Small intestine (tissue), 7 donors: ENCODE results near the gene LACRT. TPM values are rescaled to one million over a fixed set of nuclear protein-coding genes. Genes with fewer than 3 reads are reported as not detected.

Experiments
- DNase-seq, 2 donors: peaks; one replicate each; pipeline versions ENCODE4 v3.0.0 to v3.0.0-alpha.2; 2013
- FAIRE-seq: peaks from 2 replicates; lab custom pipeline; 2012; peaks lifted over from hg19 to GRCh38; lab: Jason Lieb, UNC
- H3K27ac ChIP-seq, 3 donors: one replicate each; pipeline ENCODE4 v1.5.1; 2013; ENCODE audit warnings: low read length in 2 of 3, mild to moderate bottlenecking in 2 of 3, control low read depth in 1 of 3, inconsistent platforms in 1 of 3, low read depth in 1 of 3, moderate library complexity in 1 of 3
- H3K27me3 ChIP-seq, 3 donors: one replicate each; pipeline ENCODE4 v1.6.1; 2013; ENCODE audit warnings: low read length in 3 of 3, inconsistent platforms in 1 of 3; ENCODE audit not compliant: control insufficient read depth in 3 of 3, insufficient read depth in 3 of 3
- H3K36me3 ChIP-seq, 3 donors: one replicate each; pipeline ENCODE4 v1.6.1; 2013; ENCODE audit warnings: low read length in 3 of 3, inconsistent platforms in 1 of 3, low read depth in 1 of 3, mild to moderate bottlenecking in 1 of 3, moderate library complexity in 1 of 3; ENCODE audit not compliant: control insufficient read depth in 3 of 3, insufficient read depth in 2 of 3
- H3K4me1 ChIP-seq, 3 donors: one replicate each; pipeline ENCODE4 v1.6.1; 2013; ENCODE audit warnings: low read length in 2 of 3, inconsistent platforms in 1 of 3, low read depth in 1 of 3, mild to moderate bottlenecking in 1 of 3, moderate library complexity in 1 of 3; ENCODE audit not compliant: control insufficient read depth in 3 of 3, insufficient read depth in 2 of 3
- H3K4me3 ChIP-seq, 3 donors: one replicate each; pipeline ENCODE4 v1.5.1; 2013; ENCODE audit warnings: low read length in 3 of 3, control low read depth in 1 of 3, inconsistent platforms in 1 of 3, low read depth in 1 of 3, mild to moderate bottlenecking in 1 of 3, moderate library complexity in 1 of 3
- H3K9me3 ChIP-seq, 2 donors: one replicate each; pipeline ENCODE4 v1.6.1; 2013; ENCODE audit warnings: low read depth in 1 of 2, low read length in 1 of 2; ENCODE audit not compliant: control insufficient read depth in 2 of 2, insufficient read depth in 1 of 2
- WGBS, 3 donors: extraction: QIAGEN DNeasy Blood & Tissue Kit; methylation state at CpG; one replicate each; pipeline ENCODE4 v1.1.7; 2013; 5-methylcytosine and 5-hydroxymethylcytosine counted together
- polyA plus RNA-seq, 4 donors: library from polyadenylated mRNA; stranded (reverse) in 3 of 4; unstranded in 1 of 4; fragments of 200-250 nt in 3 of 4; fragments of 120-200 nt in 1 of 4; gene quantifications; one replicate each; pipeline versions ENCODE4 v1.2.1 to v1.2.3, GENCODE V29; 2013
- donor health status: healthy with polysubstance abuse.
- donor health status: control.
- donor health status: control.
- donor health status: Bipolar disorder and iron deficiency.
- donor health status: healthy.

The LACRT gene
- polyA plus RNA-seq, 4 donors, result not detected

DNA sequence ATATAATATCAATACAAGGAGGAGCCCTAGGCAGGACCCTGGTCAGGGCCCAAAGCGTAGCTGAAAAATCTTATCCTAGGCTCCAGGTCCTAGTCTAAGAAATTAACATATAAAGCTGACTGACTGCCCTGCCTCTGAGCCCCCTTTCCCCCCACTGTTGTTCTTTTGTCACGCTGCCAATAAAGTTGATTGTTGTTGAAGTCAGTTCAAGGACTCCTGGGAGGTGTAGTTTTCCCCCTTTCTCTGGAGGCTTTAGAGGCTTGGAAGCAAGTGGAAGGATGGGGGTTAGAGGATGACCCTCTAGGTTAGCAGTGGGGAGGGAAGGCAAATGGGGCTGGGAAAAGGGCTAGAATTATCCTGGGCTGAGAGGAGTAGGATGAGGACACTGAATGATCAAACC, 49.5 kb downstream of the LACRT start:
- H3K9me3 ChIP-seq, result no peaks in the 10 kb centered on the region
- no peak for DNase-seq
- H3K27me3 ChIP-seq, result peaks cover 0 to 13% (median 4%) of the 10 kb centered on the region in 3 donors
- peaks cover 0 to 14% (median 0%) of the 10 kb centered on the region in 3 donors for H3K4me1 ChIP-seq
- peaks cover 0 to 27% (median 0%) of the 10 kb centered on the region in 3 donors for H3K36me3 ChIP-seq
- no peak overlapping the region for H3K27ac ChIP-seq
- H3K4me3 ChIP-seq, result no peak overlapping the region
- FAIRE-seq, result no peak
- WGBS, 3 donors, result 75 to 91% (median 90%) methylated on average over 2 of the region's 2 CpGs

DNA sequence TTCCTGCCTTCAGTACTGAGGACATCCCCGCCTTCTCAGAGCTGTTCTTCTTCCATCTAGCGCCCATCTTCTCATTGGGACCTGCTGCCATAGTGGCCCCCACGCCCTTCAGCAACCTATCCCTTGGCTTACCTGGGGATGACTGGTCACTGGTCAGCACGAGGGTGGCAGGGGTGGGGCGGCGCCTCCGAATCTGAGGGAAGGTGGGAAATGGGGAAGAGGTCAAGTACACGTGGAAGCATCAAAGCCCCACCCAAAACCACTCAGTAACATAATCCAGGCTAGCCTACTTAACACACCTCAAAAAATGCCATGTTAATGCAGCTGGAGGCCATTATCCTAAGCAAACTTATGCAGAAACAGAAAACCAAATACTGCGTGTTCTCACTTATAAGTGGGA, 50.6 kb downstream of the LACRT start:
- Histone ChIP-seq H3K36me3 (peaks cover 0 to 27% (median 0%) of the 10 kb centered on the region in 3 donors), H3K27ac (no peak overlapping the region), H3K4me1 (peaks cover 0 to 16% (median 0%) of the 10 kb centered on the region in 3 donors), H3K9me3 (no peaks in the 10 kb centered on the region), H3K27me3 (peaks cover 0 to 13% (median 3%) of the 10 kb centered on the region in 3 donors), H3K4me3 (no peak overlapping the region)
- 67 to 74% (median 73%) methylated on average over 9 of the region's 9 CpGs for WGBS, 3 donors
- DNase-seq (no peak), FAIRE-seq (no peak)

- no peaks in the 10 kb centered on the region for H3K9me3 ChIP-seq
- H3K36me3 ChIP-seq, result peaks cover 0 to 27% (median 0%) of the 10 kb centered on the region in 3 donors
- no peak overlapping the region for H3K27ac ChIP-seq
- no peak for FAIRE-seq
- H3K27me3 ChIP-seq, result peaks cover 0 to 13% (median 0%) of the 10 kb centered on the region in 3 donors
- H3K4me1 ChIP-seq, result peaks cover 0 to 12% (median 0%) of the 10 kb centered on the region in 3 donors
- 60 to 81% (median 74%) methylated on average over 4 of the region's 4 CpGs for WGBS, 3 donors
- no peak for DNase-seq
- no peak overlapping the region for H3K4me3 ChIP-seq
Measured at GRCh38 chr12:54583726-54584125, 51.0 kb downstream of the LACRT start.

- WGBS, 3 donors, result 84 to 87% (median 87%) methylated on average over 6 of the region's 6 CpGs
- Histone ChIP-seq H3K36me3 (peaks cover 0 to 30% (median 0%) of the 10 kb centered on the region in 3 donors), H3K27me3 (peaks cover 0 to 5% (median 0%) of the 10 kb centered on the region in 3 donors), H3K4me1 (peaks cover 0 to 3% (median 0%) of the 10 kb centered on the region in 3 donors), H3K27ac (no peak overlapping the region), H3K4me3 (no peak overlapping the region), H3K9me3 (no peaks in the 10 kb centered on the region)
- FAIRE-seq, result no peak
- no peak for DNase-seq
Measured at GRCh38 chr12:54581412-54581811, 53.3 kb downstream of the LACRT start.

Other genes with a start within 250 kb of the LACRT start
- gene ITGA5, start 215.6 kb downstream of the LACRT start, polyA plus RNA-seq, result 10 to 100 TPM in 2 of 4 donors, 1 to 10 TPM in 2; 1.8 to 60.7 (median 7.9) TPM
- gene GTSF1, start 161.3 kb downstream of the LACRT start, polyA plus RNA-seq, result 1 to 10 TPM in 1 of 4 donors, under 1 TPM in 1, not detected in 2; 0.45 to 1.9 TPM
- 1 to 10 TPM; 1.3 to 10.0 (median 4.8) TPM for gene NCKAP1L, start 137.1 kb downstream of the LACRT start, polyA plus RNA-seq
- gene PDE1B, start 85.3 kb downstream of the LACRT start, polyA plus RNA-seq, result 1 to 10 TPM in 3 of 4 donors, under 1 TPM in 1; 0.67 to 4.8 (median 2.8) TPM
- gene PPP1R1A, start 46.2 kb downstream of the LACRT start, polyA plus RNA-seq, result 10 to 100 TPM in 1 of 4 donors, 1 to 10 TPM in 3; 3.0 to 15.8 (median 6.0) TPM
- not detected for gene DCD, start 13.5 kb upstream of the LACRT start, polyA plus RNA-seq
- not detected for gene MUCL1, start 219.6 kb upstream of the LACRT start, polyA plus RNA-seq